ENCODE measurements around the gene AURKAIP1.

DNA sequence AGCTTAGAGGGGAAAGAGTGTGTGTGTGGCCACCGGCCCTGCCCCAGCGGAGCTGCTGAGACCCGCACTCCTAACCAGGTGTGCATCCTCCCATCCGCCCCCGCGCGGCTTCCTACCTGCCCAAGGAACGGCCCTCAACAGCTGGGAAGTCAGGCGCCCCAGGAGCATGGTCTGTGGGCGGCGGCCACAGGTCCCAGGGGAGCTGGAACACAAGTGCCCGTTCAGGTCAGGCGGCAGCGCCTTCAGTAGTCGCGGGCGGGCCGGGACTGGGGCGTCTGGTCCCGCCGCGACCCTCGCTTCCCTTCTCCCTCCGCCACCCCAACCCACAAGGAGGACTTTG is 448 bp downstream of the AURKAIP1 start:
- TF ChIP-seq, protein P1, sequence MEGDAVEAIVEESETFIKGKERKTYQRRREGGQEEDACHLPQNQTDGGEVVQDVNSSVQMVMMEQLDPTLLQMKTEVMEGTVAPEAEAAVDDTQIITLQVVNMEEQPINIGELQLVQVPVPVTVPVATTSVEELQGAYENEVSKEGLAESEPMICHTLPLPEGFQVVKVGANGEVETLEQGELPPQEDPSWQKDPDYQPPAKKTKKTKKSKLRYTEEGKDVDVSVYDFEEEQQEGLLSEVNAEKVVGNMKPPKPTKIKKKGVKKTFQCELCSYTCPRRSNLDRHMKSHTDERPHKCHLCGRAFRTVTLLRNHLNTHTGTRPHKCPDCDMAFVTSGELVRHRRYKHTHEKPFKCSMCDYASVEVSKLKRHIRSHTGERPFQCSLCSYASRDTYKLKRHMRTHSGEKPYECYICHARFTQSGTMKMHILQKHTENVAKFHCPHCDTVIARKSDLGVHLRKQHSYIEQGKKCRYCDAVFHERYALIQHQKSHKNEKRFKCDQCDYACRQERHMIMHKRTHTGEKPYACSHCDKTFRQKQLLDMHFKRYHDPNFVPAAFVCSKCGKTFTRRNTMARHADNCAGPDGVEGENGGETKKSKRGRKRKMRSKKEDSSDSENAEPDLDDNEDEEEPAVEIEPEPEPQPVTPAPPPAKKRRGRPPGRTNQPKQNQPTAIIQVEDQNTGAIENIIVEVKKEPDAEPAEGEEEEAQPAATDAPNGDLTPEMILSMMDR (IDR thresholded peaks at IDR 0.05), result no peak
- no peak for TF ChIP-seq POLR2A (IDR thresholded peaks at IDR 0.05)
